HG02970 (cell line): Measurements from ENCODE around the gene NMT2.
"Not testable (repeated sequence)": the region's sequence is repeated elsewhere in the genome, so short reads cannot be mapped to it uniquely, and the experiment has no call there.

Experiments used
- ATAC-seq: cut with Tn5 transposase; IDR thresholded peaks from one replicate; pipeline ENCODE4 v1.9.1; 2021; ENCODE audit warnings: mild to moderate bottlenecking, moderate library complexity, moderate number of reproducible peaks; ENCODE audit not compliant: unreplicated experiment, low FRiP score

NMT2 gene

GRCh38 chr10:15168291-15168785, at the start of gene NMT2:
Gene NMT2 (minus strand): TSS chr10:15168693. CDS start chr10:15168612, 81 bp downstream.
- peak; percentile 90 for ATAC-seq

GRCh38 chr10:15216700-15217099, 48.2 kb upstream of the NMT2 start:
- no peak for ATAC-seq

- ATAC-seq, result no peak
Measured at GRCh38 chr10:15214237-15214636, 45.7 kb upstream of the NMT2 start.

DNA sequence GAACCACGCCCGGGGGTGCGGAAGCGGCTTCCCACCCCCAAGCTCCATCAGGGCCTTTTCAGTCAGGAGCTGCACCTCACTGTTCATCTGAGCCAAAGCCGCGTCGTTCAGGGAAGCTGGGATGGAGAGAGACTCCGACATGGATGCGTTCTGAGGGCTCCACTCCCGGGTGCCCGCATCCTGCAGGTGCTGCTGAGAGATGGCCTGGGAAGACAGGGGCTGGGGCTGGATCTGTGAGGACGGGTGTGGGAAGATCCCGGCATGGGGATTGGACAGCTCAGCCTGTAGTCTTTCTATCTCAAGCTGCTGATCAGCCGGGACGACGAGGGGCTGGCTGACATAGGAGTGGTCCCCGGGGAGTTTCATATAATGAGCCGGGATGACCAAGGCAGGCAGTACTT, 45.0 kb upstream of the NMT2 start:
- ATAC-seq, result no peak

- ATAC-seq, result no peak
Measured at GRCh38 chr10:15211464-15211979, 43.0 kb upstream of the NMT2 start.

DNA sequence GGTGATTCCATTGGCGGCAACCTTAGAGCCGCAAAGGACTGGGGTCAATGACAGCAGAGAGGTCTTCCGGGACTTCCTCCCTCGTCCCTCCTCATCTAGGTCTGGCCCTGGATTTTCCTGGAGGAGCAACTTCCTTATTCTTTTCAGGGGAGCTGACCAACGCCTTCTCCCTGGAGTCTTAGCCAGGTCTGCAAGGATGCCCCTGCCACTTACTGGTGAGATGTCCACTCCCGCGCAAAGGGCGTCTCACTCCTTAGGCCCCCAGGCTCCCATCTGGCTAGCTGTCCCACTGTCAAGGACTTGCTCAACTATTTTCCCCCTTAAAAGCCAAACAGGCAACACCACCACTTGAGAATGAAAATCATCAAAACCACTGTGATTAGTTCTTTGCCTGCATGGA, 42.0 kb upstream of the NMT2 start:
- ATAC-seq, result no peak

- no peak for ATAC-seq
Measured at GRCh38 chr10:15209827-15210509, 41.5 kb upstream of the NMT2 start.

GRCh38 chr10:15208221-15208620, 39.7 kb upstream of the NMT2 start:
- no peak for ATAC-seq

DNA sequence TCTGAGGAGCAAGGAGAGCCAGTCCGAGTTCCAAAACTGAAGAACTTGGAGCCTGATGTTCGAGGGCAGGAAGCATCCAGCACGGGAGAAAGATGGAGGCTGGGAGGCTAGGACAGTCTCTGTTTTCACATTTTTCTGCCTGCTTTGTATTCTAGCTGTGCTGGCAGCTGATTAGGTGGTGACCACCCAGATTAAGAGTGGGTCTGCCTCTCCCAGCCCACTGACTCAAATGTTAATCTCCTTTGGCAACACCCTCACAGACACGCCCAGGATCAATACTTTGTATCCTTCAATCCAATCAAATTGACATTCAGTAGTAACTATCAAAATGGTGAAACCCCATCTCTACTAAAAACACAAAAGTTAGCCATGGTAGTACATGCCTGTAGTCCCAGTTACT, 38.9 kb upstream of the NMT2 start:
- ATAC-seq, result not testable (repeated sequence)

GRCh38 chr10:15202639-15203038, 34.1 kb upstream of the NMT2 start:
- no peak for ATAC-seq

- ATAC-seq, result not testable (repeated sequence)
Measured at GRCh38 chr10:15202301-15202621, 33.8 kb upstream of the NMT2 start.

DNA sequence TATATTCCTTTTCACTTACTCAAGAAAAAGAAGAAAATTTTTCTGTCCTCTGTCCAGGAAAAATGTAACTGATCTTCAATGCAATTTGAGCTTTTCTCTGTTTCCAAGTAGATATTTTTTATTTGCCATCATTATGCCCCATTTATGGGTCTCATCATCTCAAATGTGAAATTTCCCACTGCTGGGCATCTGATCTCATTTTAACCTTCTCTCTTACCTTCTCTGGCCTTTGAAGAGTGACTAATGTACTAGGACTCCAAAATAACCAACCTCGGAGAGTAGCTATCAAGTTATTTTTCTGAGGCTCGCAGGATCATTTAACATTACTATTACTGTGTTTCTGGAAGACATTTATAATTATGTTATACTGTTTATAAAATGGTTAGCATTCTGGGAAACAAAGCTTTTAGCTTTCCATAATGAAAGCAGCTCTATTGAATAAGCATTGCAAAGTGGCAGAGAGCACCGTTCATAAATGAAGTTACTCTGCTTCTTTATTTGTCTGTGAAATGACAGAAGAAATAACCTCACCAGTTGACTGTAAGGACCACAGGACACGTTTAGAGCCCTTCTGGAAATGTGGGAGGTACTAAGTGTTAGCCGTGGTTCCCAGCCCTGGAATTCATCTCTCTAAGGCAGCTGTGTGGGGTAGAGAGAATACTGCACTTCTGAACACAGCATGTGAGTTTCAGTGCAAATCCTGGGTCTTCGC, 33.3 kb upstream of the NMT2 start:
- ATAC-seq, result no peak

DNA sequence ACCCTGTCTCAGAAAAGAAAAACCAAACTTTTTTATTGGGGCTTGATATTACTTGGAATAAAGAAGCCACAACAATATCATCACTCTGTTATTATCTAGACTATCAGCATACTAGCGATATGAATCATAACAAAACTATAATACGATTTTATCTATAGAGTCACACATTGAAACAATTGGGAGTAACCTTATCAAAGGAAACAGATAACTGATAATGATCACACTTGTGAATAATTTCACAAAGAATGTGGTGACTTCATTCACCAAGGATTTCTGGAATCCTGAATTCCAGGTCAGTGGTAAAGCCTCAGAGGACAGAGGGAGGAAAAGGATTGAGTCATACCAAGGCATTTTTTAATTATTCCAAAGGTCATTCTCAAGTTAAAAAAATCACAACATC, 32.1 kb upstream of the NMT2 start:
- no peak for ATAC-seq

GRCh38 chr10:15197911-15198310, 29.4 kb upstream of the NMT2 start:
- ATAC-seq, result no peak

DNA sequence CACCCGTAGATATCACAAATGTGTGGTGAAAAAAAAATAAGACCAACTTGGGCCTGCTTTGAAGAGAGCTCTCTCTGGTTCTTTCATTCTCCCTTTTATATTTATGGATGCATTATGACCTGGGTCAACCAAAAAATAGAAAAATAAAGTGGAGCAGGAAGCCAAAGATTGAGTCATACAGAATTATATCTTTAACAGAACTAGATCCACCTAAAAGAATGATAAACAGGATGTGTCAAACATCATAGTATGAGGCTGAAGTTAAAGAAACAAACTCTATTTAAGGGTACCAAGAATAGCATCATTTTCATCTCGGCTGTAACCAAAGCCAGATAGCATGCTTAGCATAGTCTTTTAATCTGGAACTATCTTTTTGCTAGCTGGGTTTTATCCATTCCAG, 28.8 kb upstream of the NMT2 start:
- no peak for ATAC-seq

- no peak for ATAC-seq
Measured at GRCh38 chr10:15196021-15196834, 27.7 kb upstream of the NMT2 start.

- ATAC-seq, result no peak
Measured at GRCh38 chr10:15189133-15189885, 20.8 kb upstream of the NMT2 start.

GRCh38 chr10:15188603-15189002, 20.1 kb upstream of the NMT2 start:
- no peak for ATAC-seq

- no peak for ATAC-seq
Measured at GRCh38 chr10:15183689-15184481, 15.4 kb upstream of the NMT2 start.
